ENCODE results near the gene ETAA1. TPM values are rescaled to one million over a fixed set of nuclear protein-coding genes. Genes with fewer than 3 reads are reported as not detected.

The ETAA1 gene
- total RNA-seq, 2 experiments from 2014 or later, result 10.8 to 11.7 TPM

DNA sequence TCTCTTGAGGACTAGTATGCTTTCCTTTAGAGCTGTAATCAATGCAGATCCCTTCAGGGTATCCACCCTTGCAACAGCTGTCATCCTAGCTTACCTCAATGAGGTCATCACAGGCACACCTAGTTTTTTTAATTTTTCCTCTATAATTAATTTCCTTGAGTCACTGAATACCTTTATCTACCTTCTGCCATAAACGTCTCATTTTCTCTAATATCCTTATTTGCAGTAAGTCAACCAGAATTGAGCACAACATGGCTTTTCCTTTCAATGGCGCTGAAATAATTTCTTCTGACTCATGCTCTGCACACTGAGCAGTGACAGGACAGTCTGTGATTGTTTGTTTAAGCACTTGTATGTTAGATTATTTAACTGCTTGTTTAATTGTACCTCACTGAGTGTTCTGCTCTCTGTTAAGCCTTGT lies 49.4 kb downstream of the ETAA1 start:
- H3K9me3 Mint-ChIP-seq, result no peaks in the 10 kb centered on the region
- no peak overlapping the region for H3K4me3 Mint-ChIP-seq
- no peak overlapping the region for H3K27ac Mint-ChIP-seq
- intact Hi-C loops (cut with micrococcal nuclease), result no loop called here
- H3K36me3 Mint-ChIP-seq, result no peaks in the 10 kb centered on the region
- ChIA-PET POLR2A (no interaction called here), CTCF (no interaction called here)
- peaks cover under 1% of the 10 kb centered on the region for H3K27me3 Mint-ChIP-seq
- no peaks in the 10 kb centered on the region for H3K4me1 Mint-ChIP-seq (ENCODE audit: low read depth)
- no peak for DNase-seq

DNA sequence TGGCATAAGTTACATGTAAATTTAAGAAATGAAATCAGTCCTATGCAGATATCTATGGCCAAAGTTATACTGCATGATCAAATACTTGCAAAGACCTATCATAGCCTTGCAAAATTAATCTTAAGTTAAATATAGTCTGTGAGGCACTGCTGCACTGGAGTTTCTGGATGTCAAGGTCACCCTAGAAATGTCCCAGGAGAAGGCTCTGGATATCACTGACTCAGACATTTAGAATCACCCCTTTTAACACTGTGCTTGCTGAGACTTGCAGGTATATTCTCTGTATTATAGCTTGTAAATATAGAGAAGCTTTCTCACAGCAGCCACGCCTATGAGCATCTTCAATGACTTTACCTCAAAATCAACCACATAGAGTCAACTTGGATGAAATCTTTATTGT lies 51.5 kb downstream of the ETAA1 start:
- H3K4me1 Mint-ChIP-seq (ENCODE audit: low read depth), result no peaks in the 10 kb centered on the region
- no peak for DNase-seq
- intact Hi-C loops (cut with micrococcal nuclease), result no loop called here
- CTCF ChIA-PET, result no interaction called here
- H3K27ac Mint-ChIP-seq, result no peak overlapping the region
- H3K36me3 Mint-ChIP-seq, result no peaks in the 10 kb centered on the region
- H3K4me3 Mint-ChIP-seq, result no peak overlapping the region
- H3K27me3 Mint-ChIP-seq, result no peaks in the 10 kb centered on the region
- POLR2A ChIA-PET, result no interaction called here
- H3K9me3 Mint-ChIP-seq, result no peaks in the 10 kb centered on the region

DNA sequence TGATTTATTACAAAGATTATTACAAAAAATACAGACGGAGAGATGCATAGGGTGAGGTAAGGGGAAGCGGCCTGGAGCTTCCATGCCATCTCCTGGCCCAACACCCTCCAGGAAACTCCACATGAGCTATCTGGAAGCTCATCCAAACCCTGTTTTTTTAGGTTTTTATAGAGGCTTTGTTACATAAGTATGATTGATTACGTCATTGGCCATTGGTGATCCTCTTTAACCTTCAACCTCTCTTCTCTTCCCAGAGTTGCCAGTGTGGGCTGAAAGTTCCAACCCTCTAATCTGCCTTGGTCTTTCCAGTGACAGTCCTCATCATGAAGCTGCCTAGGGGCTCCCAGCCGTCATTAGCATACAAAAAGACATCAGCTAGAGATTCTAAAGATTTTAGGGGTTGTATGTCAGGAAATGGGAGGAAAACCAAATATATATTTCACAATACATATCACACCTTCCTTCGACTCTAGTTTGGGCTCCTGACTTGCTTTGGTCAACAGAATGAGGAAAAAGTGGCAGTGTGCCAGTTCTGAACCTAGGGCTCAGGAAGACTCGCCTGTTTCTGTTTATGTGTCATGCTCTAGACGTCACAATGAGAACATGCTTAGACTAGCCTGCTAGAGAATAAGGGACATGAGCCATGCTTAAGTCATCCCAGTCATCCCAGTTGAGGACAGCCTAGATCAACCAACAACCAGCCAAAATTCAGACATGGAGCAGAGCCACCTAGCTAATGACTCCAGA lies 54.1 kb downstream of the ETAA1 start:
- CTCF ChIA-PET, result no interaction called here
- Mint-ChIP-seq H3K27ac (no peak overlapping the region), H3K4me3 (no peak overlapping the region), H3K36me3 (no peaks in the 10 kb centered on the region), H3K4me1 (ENCODE audit: low read depth) (no peaks in the 10 kb centered on the region), H3K27me3 (no peaks in the 10 kb centered on the region), H3K9me3 (no peaks in the 10 kb centered on the region)
- no peak for DNase-seq
- intact Hi-C loops (cut with micrococcal nuclease), result no loop called here
- POLR2A ChIA-PET, result no interaction called here

DNA sequence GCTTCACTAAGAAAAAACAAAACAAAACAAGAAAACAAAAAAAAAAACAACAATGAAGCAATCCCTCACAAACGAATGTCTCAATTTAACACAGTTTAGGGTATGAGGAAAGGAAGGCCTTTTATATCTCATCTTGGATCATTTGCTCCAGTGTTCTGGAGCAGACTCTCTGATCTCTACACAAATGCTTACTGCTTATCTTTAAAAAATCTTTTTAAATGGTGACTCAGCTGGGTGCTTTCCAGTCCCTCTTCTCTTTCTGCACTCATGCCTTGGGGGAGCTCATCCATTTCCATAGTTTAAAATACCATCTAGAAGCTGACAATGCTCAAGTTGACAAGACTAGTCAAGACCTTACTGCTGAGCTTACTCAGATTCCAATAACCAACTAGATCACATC lies 56.2 kb downstream of the ETAA1 start:
- ChIA-PET CTCF (no interaction called here), POLR2A (no interaction called here)
- H3K36me3 Mint-ChIP-seq, result no peaks in the 10 kb centered on the region
- H3K4me1 Mint-ChIP-seq (ENCODE audit: low read depth), result no peaks in the 10 kb centered on the region
- no peak overlapping the region for H3K4me3 Mint-ChIP-seq
- intact Hi-C loops (cut with micrococcal nuclease), result no loop called here
- H3K27me3 Mint-ChIP-seq, result no peaks in the 10 kb centered on the region
- no peaks in the 10 kb centered on the region for H3K9me3 Mint-ChIP-seq
- no peak overlapping the region for H3K27ac Mint-ChIP-seq
- no peak for DNase-seq

DNA sequence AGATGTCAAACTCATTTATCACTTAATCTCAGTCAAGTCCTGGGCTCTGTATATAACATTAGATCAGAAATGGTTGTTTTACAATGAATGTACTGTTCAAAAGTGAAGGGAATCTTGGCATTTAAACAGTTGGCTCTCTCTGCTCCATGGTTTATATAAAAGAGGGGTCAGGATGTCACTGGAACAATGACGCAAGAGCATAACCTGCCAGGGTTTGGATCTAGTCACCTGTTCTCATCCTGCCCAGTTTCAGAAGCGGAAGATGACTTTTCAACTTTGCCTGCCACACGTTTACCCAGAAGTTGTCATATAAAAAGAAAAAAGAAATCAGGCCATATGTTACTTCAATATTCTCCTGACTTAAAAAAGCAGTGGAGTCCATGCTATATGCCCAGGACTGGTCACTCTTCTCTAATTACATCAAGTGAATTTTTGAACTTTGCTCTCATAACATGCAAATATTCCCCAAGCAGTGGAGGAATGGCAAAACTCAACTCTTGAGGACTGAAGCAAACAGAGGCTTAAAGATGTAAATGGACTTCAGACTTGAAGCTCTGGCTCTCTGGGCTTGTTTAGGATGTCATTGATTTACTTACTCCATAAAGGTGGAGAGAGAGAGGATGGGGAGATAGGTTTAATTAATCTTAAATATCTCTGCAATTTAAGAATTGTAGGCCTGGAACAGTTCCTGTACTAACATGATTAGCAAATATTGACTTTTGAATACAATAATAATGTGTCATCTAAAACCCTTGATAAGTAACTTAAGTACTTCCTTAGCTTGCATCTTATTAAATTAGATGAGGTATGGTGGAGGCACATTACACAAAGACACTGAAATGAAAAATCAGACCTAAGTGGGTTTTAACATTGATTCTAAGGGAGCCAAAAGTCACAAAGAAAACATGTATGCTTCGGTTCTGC lies 58.3 kb downstream of the ETAA1 start:
- ChIA-PET CTCF (no interaction called here), POLR2A (no interaction called here)
- Mint-ChIP-seq H3K4me3 (no peak overlapping the region), H3K9me3 (no peaks in the 10 kb centered on the region), H3K36me3 (no peaks in the 10 kb centered on the region), H3K27me3 (no peaks in the 10 kb centered on the region), H3K4me1 (ENCODE audit: low read depth) (no peaks in the 10 kb centered on the region), H3K27ac (no peak overlapping the region)
- no peak for DNase-seq
- intact Hi-C loops (cut with micrococcal nuclease), result no loop called here

DNA sequence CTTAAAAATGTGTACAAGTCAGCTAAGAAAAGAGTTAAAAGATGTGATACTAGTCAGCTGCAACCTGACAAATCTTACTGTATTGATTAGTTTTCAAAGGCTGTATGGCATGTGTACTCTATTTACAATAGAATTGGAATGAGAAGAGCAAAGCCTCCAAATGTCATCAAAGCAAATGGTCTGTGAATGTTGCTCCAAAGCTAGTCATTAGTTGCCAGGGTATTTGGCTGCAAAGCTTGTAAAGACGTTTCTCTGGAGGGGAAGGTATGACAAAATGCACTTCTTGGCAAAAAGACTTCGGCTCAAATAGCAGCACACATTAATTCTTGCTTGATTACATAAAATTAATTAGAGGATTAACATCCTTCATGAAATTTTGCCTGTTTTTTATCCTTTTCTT lies 59.3 kb downstream of the ETAA1 start:
- intact Hi-C loops (cut with micrococcal nuclease), result no loop called here
- no peaks in the 10 kb centered on the region for H3K36me3 Mint-ChIP-seq
- H3K27ac Mint-ChIP-seq, result no peak overlapping the region
- no peak for DNase-seq
- H3K9me3 Mint-ChIP-seq, result no peaks in the 10 kb centered on the region
- H3K4me1 Mint-ChIP-seq (ENCODE audit: low read depth), result no peaks in the 10 kb centered on the region
- no peak overlapping the region for H3K4me3 Mint-ChIP-seq
- ChIA-PET CTCF (no interaction called here), POLR2A (no interaction called here)
- no peaks in the 10 kb centered on the region for H3K27me3 Mint-ChIP-seq

DNA sequence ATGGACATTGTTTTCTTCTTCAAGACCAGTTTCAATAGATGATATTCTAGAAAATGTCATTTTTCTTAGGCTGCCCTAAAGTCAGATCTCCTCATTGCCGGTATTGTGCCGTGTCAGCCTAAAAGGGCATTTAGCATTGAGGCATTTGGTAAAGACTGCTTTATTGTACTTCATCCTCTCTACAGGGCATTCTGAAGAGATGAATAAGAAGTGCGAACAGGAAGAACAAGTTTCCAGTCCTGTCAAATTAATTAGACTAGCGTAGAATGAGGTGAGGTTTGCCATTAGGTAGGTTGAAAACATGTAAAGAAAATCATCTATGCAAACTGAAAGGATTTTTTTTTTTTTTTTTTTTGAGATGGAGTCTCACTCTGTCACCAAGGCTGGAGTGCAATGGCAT lies 60.6 kb downstream of the ETAA1 start:
- Mint-ChIP-seq H3K27ac (no peak overlapping the region), H3K27me3 (no peaks in the 10 kb centered on the region), H3K36me3 (no peaks in the 10 kb centered on the region), H3K9me3 (no peaks in the 10 kb centered on the region), H3K4me3 (no peak overlapping the region), H3K4me1 (ENCODE audit: low read depth) (no peaks in the 10 kb centered on the region)
- no peak for DNase-seq
- CTCF ChIA-PET, result no interaction called here
- POLR2A ChIA-PET, result no interaction called here
- intact Hi-C loops (cut with micrococcal nuclease), result no loop called here

DNA sequence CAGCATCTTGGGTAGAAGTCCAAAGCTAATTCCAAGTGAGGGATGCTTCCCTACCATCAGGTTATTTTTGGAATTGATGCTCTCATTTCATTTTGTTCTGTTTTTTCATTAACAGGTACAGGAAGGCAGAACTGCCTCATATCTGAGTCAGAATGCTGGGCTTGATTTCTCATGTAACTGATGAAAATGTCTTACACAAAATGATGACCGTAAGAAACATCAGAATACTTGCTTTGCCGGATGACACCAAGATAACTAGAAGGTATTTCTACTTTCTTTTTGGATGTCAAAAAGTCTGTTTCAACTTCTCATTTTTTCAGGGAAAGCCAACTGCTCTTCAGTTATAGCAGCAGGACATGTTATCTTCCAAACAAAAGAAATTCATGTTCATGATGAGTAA lies 62.6 kb downstream of the ETAA1 start:
- no peak for DNase-seq
- no peaks in the 10 kb centered on the region for H3K27me3 Mint-ChIP-seq
- ChIA-PET POLR2A (no interaction called here), CTCF (no interaction called here)
- H3K36me3 Mint-ChIP-seq, result no peaks in the 10 kb centered on the region
- no peak overlapping the region for H3K4me3 Mint-ChIP-seq
- no peak overlapping the region for H3K27ac Mint-ChIP-seq
- intact Hi-C loops (cut with micrococcal nuclease), result no loop called here
- no peaks in the 10 kb centered on the region for H3K9me3 Mint-ChIP-seq
- H3K4me1 Mint-ChIP-seq (ENCODE audit: low read depth), result no peaks in the 10 kb centered on the region
